LHCN-M2 (cell line): Measurements from ENCODE around the gene EMX1. TPM values are rescaled to one million over a fixed set of nuclear protein-coding genes. Genes with fewer than 3 reads are reported as not detected.

Experiments
- DNase-seq: peaks from one replicate; pipeline ENCODE4 v3.0.0-alpha.2; 2012; ENCODE audit warnings: low read depth
- total RNA-seq: library from RNA; depleted of rRNA; stranded (reverse); fragments of >200 nt; gene quantifications from 2 replicates; pipeline ENCODE4 v1.2.3, GENCODE V29; 2014

EMX1 gene
- total RNA-seq, 1 experiment from 2014 or later, result not detected

DNA sequence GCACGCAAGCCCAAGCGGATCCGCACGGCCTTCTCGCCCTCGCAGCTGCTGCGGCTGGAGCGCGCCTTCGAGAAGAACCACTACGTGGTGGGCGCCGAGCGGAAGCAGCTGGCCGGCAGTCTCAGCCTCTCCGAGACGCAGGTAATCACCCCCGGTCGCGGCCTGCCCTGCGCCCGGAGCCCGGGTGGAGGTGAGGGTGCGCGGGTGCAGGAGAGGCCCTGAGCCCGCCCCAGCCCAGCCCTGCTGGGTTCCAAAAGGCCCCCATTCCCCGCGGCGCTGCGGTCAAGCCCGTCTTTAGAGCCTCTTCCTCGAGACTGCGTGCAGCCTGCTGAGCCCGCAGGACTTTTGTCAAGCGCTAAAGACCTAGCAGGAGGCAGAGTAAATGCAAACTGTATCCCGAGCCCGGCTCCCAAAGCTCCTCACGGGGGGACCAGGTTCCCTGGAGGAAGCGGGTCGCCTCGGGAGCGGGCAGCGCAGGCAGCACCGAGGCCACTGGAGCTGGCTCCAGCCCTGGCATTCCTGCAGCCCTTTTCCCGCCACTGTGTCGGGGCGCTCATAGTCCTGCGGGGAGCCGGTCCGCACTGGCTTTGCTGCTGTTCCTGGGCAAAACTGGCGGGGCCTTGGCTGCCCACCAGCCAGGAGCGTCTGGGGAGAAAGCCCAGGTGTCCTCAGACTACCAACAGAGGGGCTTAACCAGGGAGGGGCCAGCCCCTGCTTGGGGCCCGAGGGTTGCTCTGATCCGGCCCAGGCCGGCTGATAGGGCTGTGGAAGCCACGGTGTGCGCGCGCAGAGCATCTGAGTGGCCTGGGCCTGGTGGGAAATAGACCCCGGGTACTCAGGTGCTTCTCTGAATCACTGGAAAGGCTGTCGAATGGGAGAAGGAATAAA lies 7.3 kb downstream of the EMX1 start:
- DNase-seq, result no peak

DNA sequence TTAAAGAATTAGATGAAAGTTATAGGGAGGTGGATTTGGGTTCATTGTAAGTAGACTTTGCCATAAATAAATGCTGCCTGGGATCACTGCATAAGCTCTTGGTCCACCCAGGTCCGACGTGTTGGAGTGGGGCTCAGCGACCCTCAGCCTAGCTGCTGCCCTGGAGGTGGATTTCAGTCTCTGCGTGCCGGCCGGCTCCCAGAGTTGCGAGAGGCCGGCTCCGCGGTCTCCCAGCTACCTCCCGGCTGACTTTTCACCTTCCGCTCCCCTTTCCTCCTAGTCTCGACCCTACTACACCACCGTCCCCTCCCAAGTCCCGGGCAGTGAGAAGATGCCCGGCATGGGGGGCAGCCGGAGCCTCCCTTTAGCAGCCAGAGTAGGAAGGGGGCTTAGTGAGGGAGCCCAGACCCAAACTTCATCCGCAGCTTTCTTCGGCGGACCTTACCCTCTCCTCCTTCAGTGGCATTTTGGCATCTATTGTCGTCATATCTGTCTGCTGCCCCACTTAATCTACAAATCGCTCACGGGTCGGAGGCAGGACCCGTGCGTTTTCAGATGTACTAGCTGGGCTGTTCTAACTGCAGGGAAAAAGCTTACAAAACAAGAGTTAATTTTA lies 8.1 kb downstream of the EMX1 start:
- no peak for DNase-seq

GRCh38 chr2:72926368-72926767 lies 9.0 kb downstream of the EMX1 start:
- no peak for DNase-seq

DNA sequence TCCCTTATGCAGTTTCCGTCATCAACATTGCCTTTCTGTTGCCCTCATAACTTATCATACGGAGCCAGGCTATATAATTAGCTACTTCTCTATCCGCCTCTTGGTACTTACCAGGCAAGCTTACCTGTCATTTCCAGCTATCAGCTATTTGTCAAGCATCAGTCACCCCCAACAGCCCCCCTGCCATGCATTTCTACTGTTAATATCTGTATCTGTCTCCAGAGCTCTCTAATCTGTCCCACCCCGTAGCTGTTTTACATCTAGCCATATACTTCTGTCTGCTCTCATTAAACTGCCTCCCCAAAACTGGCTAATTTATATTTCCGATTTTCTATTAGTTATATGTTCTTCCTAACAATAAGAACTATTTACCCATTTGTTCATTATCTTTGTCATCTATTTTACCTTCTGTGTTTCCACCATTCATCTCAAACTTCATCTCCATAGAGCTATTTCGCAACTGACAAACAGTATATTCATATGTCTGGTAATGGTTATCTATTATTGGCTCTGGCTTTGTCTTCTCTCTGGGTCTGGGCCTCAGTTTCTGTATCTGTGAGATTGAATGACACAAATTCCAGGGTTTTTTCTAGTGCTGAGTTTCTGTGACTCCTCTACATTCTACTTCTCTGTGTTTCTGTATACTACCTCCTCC lies 9.6 kb downstream of the EMX1 start:
- no peak for DNase-seq

- no peak for DNase-seq
These were observed 10.6 kb downstream of the EMX1 start for GRCh38 chr2:72927619-72928550.

- no peak for DNase-seq
These were observed 11.7 kb downstream of the EMX1 start for GRCh38 chr2:72929010-72929409.

- DNase-seq, result peak; percentile 43
These were observed 14.1 kb downstream of the EMX1 start for GRCh38 chr2:72931280-72931910.

DNA sequence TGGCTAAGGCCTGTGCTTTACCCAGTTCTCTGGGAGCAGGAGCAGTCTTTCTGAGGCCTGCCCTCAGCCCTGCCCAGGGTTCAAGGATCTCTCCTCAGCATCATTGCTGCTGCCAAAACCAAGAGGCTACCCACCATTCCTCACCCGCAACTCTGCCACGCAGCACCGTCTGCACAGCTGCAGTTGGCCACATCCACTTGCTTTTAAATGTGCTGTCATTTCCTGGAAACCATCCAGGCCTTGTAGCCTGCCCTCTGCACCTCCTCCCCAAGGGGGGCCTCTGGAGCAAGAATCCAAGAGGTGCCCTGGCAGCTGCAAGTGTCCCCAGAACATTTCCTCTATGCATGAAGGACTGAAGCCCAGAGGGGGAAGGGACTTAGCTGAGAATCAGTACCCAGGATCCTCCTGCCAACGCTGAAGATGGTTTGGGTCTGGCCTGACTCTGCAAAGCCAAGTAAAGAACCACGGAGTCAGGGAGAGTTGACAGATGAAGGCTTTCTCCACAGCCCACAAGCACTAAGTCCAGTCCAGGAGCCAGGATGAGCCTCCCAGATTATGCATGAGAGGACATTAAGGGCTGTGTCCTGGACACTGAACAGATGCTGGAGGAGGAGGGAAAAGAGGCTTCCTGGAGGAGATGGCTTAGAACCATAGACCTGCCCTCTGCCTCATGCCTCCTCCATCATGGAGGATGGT lies 14.9 kb downstream of the EMX1 start:
- peak; percentile 80 for DNase-seq

GRCh38 chr2:72932805-72933204 lies 15.5 kb downstream of the EMX1 start:
- DNase-seq, result no peak

DNA sequence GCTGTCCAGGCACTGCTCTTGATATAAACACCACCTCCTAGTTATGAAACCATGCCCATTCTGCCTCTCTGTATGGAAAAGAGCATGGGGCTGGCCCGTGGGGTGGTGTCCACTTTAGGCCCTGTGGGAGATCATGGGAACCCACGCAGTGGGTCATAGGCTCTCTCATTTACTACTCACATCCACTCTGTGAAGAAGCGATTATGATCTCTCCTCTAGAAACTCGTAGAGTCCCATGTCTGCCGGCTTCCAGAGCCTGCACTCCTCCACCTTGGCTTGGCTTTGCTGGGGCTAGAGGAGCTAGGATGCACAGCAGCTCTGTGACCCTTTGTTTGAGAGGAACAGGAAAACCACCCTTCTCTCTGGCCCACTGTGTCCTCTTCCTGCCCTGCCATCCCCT lies 15.9 kb downstream of the EMX1 start:
- no peak for DNase-seq

- DNase-seq, result no peak
These were observed 16.4 kb downstream of the EMX1 start for GRCh38 chr2:72933646-72934151.

DNA sequence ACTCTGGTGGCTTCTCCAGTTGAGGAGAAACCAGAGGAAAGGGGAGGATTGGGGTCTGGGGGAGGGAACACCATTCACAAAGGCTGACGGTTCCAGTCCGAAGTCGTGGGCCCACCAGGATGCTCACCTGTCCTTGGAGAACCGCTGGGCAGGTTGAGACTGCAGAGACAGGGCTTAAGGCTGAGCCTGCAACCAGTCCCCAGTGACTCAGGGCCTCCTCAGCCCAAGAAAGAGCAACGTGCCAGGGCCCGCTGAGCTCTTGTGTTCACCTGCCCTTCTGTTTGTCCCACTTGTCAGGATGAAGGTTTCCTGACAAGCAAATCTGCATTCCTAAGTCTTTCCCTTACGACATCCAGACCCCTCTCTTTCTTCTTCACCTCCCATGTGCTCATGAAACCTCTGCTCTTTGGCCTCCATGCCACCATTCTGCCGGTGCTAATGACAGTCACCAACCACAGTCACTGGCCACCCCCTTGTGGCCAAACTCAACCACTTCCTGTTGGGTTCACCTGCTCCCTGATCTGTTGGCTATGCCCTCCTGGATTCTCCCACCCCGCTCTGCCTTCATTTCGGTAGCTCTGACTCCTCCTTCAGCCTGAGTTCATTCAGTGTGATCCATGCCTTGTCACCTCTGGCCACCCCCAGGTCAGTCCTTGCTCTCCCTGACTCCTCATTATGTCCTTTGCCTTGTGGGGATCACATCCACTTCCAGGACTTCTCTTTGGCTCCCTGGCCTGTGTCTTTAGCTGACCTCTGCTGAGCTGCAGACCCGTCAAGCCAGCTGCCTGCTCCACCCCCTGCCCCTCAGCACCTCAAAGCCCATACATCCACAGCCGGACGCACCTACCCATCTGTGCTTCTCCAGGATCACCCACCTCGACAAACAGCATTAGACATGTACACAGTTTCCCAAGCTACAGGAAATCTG lies 17.6 kb downstream of the EMX1 start:
- no peak for DNase-seq

DNA sequence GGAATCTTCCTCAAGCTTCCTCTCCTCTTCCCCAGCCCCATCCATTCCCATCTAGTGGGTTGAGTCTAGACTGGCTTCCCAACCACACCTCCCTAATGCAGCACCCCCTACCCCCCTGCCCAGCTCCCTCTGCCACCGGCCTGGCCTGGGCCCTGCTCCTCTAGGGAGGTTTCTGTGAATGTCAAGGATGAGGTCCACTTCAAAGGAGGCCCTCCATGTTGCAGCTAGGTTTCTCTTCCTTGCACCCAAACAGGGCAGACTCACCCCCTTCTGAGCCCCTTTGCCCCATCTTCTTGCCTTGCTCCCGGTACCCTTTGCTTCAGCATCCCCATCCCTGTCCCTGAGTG lies 18.3 kb downstream of the EMX1 start:
- DNase-seq, result no peak

- no peak for DNase-seq
These were observed 19.5 kb downstream of the EMX1 start for GRCh38 chr2:72936660-72937355.

GRCh38 chr2:72937356-72937669 lies 20.0 kb downstream of the EMX1 start:
- no peak for DNase-seq

GRCh38 chr2:72938455-72938854 lies 21.1 kb downstream of the EMX1 start:
- DNase-seq, result no peak

DNA sequence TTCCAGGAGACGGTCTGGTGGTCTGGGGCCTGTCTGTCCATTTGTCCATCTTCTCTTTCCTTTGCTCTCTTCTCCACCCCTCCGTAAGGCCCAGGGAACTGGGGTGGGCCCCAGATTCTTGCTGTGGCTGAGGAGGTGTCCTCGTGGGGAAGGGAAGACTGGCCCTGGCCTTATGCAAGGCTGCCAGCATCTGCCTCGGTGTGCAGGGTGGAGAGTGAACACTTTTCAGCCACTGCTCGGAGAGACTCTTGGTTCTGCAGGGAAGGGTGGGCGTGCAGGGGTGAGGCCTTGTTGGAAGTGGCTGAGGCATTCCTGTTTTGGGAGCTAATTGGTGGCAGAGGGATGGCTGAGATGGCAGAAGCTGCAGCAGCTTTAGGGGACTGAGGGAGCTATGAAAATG lies 23.0 kb downstream of the EMX1 start:
- DNase-seq, result no peak

DNA sequence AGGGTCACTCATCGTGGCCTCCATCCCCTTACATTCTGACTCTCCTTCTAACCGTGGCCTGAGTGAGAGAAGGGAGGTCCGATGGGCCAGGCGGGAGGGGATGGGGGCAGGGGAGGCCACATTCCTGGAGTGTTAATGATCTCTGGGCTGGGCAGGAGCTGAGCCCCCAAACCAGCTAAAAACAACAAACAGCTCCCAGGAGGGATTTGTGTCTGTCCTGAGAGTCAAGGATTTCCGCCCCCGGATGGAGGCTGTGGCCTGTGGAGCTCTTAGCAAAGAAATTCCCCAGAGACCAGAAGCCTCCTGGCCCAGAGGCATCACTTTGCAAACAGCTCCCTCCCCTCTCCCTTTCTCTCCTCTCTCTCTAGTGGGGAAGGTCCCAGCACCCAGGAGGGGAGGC lies 23.5 kb downstream of the EMX1 start:
- DNase-seq, result peak; percentile 70

DNA sequence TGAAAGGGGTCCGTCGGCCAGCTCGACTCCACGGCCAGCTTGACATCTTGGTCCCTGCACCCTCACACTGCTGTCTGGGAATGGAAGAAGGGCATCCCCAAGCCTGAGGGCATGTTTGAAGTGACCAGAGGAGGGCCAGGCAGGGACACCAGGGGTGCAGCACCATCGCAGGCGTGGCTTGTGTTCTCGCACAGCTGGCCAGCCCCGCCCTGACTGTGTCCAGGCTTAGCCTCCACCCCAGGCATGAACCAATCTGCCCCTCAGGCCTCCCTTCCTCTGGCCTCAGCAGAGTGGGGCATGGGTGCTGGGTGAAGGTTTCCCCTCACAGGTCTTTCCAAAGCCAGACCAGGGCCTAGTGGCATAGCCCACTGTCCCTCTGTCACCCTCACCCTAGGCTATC lies 25.0 kb downstream of the EMX1 start:
- no peak for DNase-seq
